Measurements from ENCODE around the gene MLN.

MLN gene

DNA sequence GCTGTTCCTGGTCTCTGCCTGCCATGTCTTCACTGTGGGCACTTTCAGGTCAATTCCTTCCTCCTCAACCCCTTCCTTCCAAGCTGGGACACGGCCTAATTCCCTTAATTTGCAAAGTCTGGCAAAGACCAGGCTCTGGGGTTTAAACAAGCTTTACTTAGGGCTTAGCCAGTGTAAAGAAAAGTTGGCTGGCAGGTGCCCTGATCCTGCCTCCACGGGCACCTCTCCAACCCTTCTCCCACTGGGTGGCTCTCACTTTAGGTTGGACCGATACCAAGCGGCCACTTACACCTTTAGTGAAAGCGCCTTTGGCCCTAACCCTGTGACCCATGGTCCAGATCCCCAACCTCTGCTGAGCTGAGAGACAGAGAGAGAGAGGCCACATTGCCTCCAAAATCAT, 13.7 kb upstream of the MLN start:
- in situ Hi-C loops (cut with HindIII; ENCODE audit: low sequenced_read_pairs): loop anchor here (5.0 kb wide), 1 partner anchor 55 kb away; no protein-coding TSS in a partner anchor

DNA sequence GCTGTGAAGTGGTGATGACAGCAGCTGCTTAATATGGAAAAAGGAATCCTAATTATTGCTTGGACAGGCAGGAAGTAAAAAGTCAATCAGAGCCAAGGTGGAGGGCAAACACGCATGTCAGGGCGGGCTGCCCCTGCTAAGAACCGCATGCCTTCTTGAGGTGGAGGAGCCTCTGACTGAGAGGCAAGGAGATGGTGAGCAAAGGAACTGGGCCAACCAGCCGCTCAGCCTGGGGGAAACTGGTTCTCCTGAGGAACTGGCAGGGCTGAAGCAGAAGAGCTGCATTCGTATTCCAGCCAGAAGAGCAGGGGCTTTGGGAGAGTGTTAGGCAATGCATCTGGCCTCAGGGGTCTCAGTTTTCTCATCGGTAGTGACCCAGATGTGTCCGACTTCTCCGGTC, 13.1 kb upstream of the MLN start:
- in situ Hi-C loops (cut with HindIII; ENCODE audit: low sequenced_read_pairs): loop anchor here (5.0 kb wide), 1 partner anchor 55 kb away; no protein-coding TSS in a partner anchor

DNA sequence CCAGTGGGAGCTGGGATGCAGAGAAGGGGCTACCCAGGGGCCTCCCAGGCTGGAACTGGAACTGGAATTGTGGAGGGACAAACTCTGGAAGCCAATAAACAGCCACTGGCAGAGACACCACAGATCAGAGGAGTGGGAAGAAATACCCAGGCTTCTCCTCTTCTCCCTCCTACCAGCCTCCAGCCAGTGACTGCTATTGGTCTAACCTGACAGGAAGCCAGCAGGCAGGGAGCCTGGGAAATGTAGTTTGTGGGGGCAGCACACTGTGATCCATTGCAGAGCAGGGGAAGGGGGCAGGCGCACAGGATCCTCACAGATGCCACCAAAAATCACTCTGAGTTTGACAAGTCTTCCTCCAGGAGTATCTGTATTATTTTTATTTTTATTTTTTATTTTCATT, 12.1 kb upstream of the MLN start:
- in situ Hi-C loops (cut with HindIII; ENCODE audit: low sequenced_read_pairs): loop anchor here (5.0 kb wide), 1 partner anchor 54 kb away; no protein-coding TSS in a partner anchor

DNA sequence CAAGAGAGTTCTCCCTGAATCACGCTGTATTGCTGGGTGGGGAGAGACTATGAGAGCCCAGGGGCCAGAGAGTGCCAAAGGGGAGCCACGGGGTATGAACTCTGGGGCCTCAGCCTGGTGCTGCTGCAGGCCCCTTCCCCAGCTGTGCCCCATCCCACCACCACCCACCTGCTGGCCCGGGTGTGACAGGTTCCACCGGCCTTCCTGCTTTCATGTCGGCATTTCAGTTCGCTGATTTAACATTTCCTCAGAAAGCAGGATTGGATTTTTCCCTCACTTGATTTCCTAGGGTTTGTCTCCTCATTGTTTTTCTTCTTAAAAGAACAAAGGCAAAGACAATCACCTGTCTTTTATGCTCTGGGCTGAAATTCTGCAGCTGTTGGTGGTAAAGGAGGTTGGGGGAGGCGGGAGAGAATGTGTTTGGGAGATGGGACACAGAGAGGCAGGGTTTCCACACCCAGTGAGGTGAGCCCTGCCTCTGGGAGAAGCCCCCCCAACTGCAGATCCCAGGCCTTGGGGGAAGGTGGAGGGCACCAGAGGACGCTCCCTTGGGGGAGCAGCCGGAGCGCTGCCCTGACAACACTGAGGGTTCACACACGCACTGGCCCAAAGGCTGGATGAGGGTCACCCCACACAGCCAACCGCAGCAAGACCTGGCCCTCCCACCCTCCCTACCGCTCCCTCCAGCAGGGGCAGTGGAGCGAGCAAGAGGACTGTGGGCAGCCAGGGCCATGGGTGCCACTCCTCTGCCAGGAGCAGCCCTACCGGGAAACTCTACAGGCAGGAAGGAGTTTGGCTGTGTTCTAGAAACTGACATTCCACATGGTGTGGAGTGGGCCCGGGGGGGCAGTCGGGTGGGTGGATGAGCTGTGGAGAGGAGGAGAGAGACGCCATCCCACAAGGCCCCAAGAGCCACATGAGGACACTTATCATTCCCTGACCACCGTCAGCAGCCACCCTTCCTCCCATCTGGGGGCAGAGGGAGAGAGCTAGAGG, 10.5 kb upstream of the MLN start:
- in situ Hi-C loops (cut with HindIII; ENCODE audit: low sequenced_read_pairs): no loop called here

DNA sequence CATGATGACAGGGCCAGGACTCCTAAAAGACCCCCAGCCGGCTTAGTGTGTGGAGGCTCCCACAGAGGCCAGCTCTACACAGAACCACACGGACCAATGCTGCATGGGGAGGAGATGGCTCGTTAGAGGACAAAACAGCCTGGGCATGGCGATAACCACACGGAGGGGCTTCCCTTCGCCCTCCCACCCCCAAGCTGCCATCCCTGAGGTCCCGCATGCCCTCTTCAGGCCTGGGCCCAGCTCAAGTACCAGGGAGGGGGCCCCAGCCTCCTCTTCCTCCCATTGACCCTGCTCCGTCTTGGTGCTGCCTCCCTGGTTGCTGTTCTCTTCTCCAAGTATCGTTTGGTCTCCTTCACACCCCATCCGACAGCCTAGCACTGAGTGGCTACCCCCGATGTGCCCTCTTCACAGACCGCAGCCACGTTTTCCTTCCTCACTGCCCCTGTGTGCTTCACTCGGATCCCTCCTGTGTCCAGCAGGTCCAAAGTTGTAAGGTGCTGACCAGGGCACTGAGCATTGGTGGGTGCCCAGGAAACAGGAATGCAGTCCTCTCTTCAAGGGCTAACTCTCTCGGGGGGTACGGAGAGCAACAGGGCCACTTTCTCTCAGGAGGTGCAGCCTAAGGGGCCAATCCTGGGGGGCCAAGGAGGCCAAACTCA, 9.6 kb upstream of the MLN start:
- in situ Hi-C loops (cut with HindIII; ENCODE audit: low sequenced_read_pairs): no loop called here

DNA sequence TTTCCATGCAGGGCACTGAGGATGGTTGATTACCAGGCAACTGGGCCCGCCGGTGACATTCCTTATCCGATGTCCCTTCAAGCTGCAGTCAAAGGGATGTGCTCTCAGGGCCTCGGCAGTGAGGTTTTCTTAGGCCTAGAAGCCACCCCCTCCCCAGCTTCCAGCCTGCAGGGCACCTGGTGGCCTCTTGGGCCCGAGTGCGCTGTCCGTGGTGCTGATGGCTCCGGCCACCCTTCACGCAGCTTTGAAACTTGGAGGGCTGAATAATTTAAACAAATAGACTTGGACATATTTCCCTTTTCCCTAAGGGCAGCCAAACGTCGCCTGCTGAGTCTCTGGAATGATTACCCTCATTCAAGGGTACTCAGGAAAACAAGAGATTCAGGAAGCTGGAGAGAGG, 8.9 kb upstream of the MLN start:
- in situ Hi-C loops (cut with HindIII; ENCODE audit: low sequenced_read_pairs): no loop called here

DNA sequence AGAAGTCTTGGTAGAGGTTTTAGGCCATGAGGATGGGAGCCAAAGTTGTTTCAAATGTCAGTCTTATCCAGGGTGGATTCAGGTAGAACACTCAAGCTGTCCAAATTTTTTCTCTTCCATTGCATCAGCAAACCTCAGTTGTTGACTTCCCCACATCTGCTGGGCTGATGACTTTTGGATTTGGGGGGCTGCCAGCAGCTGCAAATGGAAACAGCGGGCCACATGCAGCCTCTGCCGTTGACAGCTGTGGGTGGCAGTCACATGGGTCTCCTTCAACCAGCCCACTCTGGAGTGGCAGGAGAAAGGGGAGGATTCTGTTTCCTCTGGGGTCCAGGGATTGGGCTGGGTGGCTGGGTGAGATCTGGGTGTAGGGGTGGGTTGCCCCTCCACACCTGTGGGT, 5.8 kb upstream of the MLN start:
- in situ Hi-C loops (cut with HindIII; ENCODE audit: low sequenced_read_pairs): loop anchor here (5.0 kb wide), 1 partner anchor 33 kb away; no protein-coding TSS in a partner anchor

DNA sequence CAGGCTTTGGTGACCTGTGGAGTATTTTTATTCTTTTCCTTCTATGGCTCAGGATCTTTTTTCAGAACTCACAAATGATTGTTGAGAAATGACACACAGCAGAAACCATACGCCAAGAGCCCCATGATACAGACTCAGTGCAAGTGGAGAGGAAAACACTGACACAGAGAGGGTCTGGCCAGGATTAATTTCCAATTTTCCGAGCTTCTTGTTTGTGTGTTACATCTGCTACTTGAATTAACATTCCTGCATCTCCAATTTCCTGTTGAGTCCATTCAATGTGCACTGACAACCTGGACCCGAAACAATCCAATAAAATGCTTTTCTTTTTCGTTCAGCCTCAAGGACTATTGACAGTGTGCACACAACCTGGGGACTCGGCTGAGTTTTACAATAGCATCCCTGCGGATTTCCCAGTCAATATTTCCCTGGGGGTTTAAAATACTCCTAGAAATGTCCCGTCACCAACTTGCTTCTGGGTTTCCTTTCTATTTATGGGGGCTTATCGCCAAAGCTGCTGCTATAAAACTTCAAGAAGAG, 4.9 kb upstream of the MLN start:
- in situ Hi-C loops (cut with HindIII; ENCODE audit: low sequenced_read_pairs): loop anchor here (5.0 kb wide), 1 partner anchor 34 kb away; no protein-coding TSS in a partner anchor

DNA sequence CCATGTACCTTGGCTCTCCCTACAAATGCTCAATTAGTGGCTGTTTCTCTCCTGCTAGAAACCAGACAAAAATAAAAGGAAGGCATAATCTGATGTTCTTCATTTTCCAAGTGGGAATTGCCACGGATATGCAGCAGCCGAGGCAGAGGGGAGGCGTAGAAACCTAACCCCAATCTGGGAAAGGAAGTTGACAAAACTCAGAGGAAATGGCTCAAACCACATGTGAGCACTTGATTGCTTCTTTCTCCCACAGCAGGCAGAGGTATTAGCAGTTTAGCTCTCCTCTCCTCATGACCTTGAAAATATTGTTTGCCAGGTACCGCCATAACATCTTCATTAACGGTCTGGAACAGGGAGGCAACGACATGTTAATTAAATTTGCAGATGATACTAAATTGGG, 3.8 kb upstream of the MLN start:
- in situ Hi-C loops (cut with HindIII; ENCODE audit: low sequenced_read_pairs): loop anchor here (5.0 kb wide), 1 partner anchor 35 kb away; no protein-coding TSS in a partner anchor

DNA sequence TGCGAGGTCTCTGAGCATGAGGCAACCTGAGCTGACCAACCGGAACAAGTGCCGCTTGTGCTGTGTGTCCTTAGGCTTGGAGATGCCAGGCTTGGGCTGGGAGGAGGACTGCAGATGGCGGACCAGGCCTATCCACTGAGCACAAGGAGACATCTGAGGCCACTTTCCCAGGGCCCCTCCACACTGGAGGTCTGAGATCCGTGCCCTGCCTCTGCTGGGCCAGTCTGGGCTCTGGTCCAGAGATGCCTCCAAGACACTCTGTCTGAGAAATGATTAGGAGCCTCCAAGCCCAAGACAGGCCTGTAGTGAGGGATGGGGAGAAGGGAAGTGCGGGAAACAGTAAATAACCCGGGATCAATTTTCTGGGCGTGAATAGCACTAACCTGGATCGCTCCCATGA, 3.0 kb upstream of the MLN start:
- in situ Hi-C loops (cut with HindIII; ENCODE audit: low sequenced_read_pairs): loop anchor here (5.0 kb wide), 1 partner anchor 35 kb away; no protein-coding TSS in a partner anchor

DNA sequence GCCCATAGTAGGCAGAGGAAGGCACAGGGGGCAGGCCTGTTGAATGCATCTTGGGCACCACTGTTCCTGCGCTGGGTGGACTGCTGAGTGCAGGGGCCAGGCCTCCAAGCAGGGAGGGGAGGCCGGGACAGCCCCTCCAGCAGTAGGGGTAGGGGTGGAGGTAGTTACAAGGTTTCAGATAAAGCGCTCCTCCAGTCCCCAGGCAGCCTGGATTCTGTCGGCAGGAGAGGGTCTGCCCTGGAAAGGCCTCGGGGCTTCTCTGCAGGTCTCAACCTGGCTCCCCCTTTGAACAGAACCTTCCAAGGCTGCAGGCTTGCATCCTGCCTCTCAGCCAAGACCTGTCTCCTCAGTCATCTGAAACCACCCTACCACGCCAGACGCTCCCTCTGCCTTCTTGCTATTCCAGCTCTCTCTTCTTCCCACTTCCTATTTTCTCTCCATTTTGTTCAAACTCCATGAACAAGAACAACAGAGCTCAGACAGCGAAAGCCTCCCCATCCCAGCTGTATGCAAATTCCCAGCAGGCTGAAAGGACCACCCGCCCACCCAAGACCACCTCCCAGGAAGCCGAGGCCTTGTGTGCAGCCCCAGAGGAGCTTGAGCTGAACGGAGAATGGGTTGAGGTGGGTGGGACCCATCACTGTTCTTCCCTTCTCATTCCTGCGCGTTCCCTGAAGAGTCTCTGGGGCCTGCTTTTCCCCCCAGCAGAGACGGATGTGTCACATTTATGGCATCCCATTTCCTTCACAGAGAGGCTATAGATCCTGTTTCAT, 1.4 kb downstream of the MLN start:
- in situ Hi-C loops (cut with HindIII; ENCODE audit: low sequenced_read_pairs): no loop called here

DNA sequence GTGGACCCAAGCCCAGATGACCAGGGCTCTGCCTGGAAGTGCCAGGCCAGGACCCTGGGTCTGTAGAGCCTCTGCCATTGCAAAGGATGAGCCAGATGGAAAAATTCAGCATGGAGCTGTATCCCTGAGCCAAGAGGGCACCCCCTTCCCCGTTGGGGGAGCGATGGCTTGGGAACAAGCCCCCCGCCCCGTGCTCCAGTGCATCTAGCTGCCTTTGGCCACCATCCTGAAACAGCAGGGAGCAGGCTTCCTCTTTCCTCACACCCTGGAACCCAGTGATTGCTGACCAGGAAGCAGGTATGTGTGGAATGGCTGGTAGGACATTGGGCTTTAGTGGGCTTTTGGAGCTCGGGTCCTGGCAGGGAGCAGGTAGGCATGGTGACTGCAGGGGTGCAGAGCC, 2.2 kb downstream of the MLN start:
- in situ Hi-C loops (cut with HindIII; ENCODE audit: low sequenced_read_pairs): no loop called here

DNA sequence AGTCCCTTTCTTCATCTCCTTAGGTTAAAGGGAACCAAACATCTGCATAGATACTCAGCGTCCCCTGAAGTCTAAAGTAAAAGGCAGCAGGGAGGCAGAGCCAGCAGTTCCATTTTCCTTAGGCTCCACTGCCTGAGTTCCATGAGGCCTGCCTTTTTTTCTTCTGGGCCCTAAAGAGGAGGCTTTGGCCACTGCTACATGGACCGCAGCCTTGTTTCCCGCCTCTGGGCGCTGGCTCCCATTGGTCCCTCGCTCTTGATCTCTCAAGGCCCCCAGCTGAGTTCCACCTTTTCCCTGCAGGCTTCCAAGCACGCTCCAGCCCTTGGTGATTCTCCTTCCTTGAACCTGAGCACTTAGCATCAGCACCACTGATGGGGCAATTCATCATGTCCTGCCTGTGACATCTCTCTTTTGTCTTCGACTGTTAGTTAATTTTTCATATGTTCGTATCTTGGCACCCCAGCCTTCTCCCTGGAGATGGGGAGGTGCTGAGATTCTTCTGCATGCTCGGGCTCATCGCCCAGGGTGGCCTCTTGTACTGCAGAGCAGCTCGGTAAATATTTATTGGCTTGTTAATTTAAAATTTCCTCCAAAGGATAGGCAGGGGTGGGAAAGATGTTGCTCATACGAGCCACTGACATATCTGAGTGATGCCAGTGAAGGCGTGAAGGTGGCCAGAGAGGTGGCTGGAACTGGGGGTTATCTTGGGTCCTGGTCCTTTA, 3.4 kb downstream of the MLN start:
- in situ Hi-C loops (cut with HindIII; ENCODE audit: low sequenced_read_pairs): no loop called here

DNA sequence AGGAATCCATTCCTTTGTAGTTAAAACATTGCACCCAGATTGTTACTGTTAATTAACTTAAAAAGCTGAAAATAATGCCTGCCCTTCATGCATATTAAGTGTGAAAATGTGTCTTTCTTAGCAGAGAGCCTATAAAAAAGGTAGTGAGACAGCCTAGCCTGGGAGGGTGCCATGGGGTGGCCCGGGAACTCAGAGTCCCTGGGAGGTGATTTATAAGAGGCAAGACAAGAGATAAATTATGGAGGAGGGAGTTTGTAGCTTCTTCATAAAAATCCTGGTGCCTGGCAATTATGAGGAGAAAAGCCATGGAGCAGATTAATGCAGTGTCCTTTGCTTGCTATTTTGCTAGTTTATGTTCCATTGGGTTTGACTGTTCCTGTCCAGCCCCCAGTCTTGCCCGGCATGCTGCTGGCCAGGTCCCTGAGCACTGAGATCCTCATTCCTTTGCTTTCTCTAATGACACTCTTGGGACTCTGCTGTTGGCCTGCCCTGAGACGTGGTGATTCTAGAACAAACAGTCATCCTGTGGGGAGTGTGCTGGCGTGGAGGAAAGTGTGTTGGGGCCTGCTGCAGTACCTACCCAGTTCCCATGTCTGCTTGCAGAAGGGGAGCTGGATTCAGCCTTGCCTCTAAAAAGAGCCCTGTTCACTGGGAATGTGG, 4.2 kb downstream of the MLN start:
- in situ Hi-C loops (cut with HindIII; ENCODE audit: low sequenced_read_pairs): no loop called here

DNA sequence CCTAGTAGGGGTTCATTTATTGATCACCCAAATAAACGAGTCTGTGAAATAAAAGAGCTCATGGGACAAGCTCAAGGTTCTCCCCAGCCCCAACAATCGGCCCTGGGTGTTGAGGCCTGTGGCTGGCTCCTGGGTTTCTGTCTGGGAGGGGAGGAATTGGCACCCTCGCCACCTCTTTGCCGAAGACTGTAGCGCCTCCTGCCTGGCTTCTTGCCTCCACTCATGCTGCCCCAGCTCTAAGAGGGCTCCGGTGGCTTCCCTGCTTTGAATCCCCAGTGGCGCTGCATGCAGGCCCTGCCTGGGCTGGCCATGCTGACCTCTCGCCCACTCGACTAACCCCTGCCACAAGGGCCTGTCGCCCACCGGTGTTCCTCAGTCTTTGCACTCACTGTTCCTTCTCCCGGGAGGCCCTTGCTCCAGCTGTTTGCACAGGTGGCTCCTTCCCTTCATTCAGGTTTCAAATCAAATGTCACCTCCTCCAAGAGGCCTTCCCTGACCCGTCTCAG, 5.4 kb downstream of the MLN start:
- in situ Hi-C loops (cut with HindIII; ENCODE audit: low sequenced_read_pairs): no loop called here

DNA sequence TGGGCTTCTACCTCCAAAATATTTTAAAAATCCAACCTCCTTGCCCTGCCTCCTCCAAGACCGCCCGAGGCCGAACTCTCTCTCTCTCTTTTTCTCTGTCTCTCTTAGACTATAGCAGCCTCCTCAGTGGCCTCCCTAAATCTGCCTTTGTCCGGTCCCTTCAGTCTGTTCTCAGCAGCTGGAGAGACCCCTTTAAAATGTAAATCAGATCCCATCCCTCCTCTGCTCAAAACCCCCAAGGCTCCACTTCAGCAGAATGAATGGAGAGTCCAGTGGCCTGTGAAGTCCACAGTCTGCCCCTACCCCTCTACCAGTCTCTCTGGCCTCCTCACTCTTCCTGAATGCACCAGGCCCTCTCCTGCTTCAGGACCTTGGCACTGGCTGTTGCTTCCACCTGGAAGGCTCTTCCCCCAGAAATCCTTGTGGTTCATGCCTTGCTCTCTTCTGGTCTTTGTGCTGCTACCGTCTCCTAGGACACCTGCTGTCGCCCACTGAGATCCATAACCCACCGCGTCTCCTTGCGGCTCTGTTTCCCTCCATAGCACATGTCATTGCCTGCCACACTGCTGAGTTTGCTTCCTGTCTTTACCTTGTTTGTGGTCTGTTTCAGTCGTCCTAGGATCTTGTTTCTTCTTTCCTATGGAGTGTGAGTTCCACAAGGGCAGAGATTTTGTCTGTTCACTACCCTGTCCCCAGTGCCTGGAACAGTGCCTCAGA, 6.0 kb downstream of the MLN start:
- in situ Hi-C loops (cut with HindIII; ENCODE audit: low sequenced_read_pairs): no loop called here

DNA sequence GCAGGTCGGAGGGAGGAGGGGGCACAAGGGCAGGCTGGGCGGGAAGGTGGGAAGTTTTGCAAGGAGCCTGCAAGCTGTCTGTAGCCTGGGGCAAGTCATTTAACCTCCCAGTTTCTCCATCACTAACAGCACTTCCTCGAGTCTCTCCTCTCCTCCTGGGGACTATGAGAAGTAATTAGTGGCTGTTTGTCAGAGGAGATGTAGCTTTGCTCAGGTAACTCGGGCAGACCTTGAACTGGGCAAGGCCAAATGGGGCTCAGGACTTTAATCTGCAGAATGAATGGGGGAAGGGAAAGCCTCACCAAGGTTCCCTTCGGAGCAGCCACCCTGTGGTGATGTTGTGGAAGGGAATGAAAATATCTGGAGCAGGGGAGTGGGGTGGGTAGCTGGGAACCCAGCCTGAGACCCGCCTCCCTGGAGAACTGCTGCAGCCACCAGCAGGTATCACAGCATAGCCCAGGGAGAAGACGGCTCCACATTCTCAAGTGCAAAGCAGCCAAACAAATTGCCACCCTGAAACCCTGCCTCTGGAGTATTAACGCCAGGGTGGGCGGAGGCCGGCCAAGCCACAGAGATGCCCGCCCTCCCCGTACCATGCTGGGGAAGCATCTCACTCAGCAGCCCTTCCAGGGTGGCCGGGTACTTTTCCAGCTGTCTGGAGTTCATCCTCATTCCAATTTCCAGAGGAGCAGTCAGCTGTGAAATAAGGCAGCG, 8.7 kb downstream of the MLN start:
- in situ Hi-C loops (cut with HindIII; ENCODE audit: low sequenced_read_pairs): no loop called here

DNA sequence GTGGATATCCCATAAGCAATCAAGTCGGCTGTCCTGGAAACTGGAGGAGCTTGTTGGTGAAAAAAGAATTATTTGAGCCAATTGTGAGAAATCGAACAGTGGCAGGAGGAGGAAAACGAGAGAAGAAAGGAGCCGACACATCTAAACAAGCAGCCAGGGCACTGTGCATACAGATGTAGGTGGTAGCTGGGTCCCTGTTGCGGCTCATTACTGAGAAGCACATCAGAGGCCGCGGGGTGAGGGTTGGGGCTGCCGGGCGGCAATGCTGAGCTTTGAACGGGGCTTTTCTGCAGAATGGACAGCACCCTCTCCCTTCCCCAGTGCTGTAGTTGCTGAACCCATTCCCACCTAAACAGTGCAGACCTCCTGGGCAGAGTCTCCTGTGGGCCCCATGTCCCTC, 10.8 kb downstream of the MLN start:
- in situ Hi-C loops (cut with HindIII; ENCODE audit: low sequenced_read_pairs): no loop called here

Measured in endothelial cell of hepatic sinusoid (primary cell).